Activated CD4-positive, alpha-beta T cell treated with anti-CD3 and anti-CD28 coated beads for 36 hours (primary cell): ENCODE data around the gene CCDC40. TPM values are rescaled to one million over a fixed set of nuclear protein-coding genes. Genes with fewer than 3 reads are reported as not detected.

Source experiments
- ATAC-seq: fragments of 200-7000 bp; cut with Tn5 transposase; one replicate; pipeline ENCODE4 v1.10.0; 2021; ENCODE audit warnings: mild to moderate bottlenecking, moderate library complexity
- CTCF ChIA-PET: fragments of 350-600 bp; sonication (Branson Sonifier 250); formaldehyde crosslinking; loops from one replicate; lab custom pipeline; 2021; ENCODE audit warnings: antibody characterized with exemption; lab: Charles Lee
- POLR2A ChIA-PET: fragments of 350-600 bp; sonication (Branson Sonifier 250); formaldehyde crosslinking; loops from one replicate; lab custom pipeline; 2021; ENCODE audit warnings: antibody characterized with exemption, inconsistent platforms; lab: Charles Lee
- DNase-seq: peaks from one replicate; pipeline ENCODE4 v3.0.0-alpha.2; 2020
- H3K27ac Mint-ChIP-seq: one replicate; pipeline ENCODE4 v1.8.0; 2021; ENCODE audit warnings: mixed read lengths
- H3K27me3 Mint-ChIP-seq: one replicate; pipeline ENCODE4 v1.8.0; 2021; ENCODE audit warnings: mixed read lengths
- H3K36me3 Mint-ChIP-seq: one replicate; pipeline ENCODE4 v1.8.0; 2021; ENCODE audit warnings: low read depth, mixed read lengths
- H3K4me1 Mint-ChIP-seq: one replicate; pipeline ENCODE4 v1.8.0; 2021; ENCODE audit warnings: mixed read lengths
- H3K4me3 Mint-ChIP-seq: one replicate; pipeline ENCODE4 v1.8.0; 2021; ENCODE audit warnings: mild to moderate bottlenecking, moderate library complexity, mixed read lengths
- H3K9me3 Mint-ChIP-seq: one replicate; pipeline ENCODE4 v1.8.0; 2021; ENCODE audit warnings: low read depth, mixed read lengths
- intact Hi-C, 2 experiments: fragments of 100-400 bp; cut with DNase I in 1 of 2; cut with micrococcal nuclease in 1 of 2; formaldehyde crosslinking; loops; one replicate each; pipeline versions ENCODE4 v1.14.2 to v1.15.1; 2022 to 2024; cut with DNase I, micrococcal nuclease
- total RNA-seq, 2 experiments: library from RNA; stranded (reverse); gene quantifications; one replicate each; pipeline ENCODE4 v1.2.3, GENCODE V29; 2021

The CCDC40 gene
- total RNA-seq, 2 experiments from 2014 or later = 0.56 to 0.57 TPM

DNA sequence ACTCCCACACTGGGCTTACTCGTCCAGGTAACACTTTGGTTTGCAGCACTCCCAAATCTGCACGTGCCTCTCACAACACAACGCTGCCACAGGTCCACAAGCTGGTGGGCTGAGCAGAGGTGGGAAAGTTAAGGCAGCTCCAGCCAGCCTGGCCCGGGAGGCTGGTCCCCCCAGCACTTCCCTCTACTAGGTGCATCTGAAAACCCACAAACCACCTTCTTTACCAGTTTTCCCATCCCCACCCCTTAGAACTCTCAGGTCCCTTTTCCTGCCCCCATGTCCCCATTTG, 63.5 kb downstream of the CCDC40 start:
- Mint-ChIP-seq H3K4me1 (peaks cover 26% of the 10 kb centered on the region), H3K36me3 (no peaks in the 10 kb centered on the region), H3K27ac (no peak overlapping the region), H3K27me3 (no peaks in the 10 kb centered on the region), H3K4me3 (peak overlapping the region; percentile 72), H3K9me3 (no peaks in the 10 kb centered on the region)
- ChIA-PET POLR2A (no interaction called here), CTCF (interaction anchor here (1.2 to 2.2 kb wide), 3 partner anchors 8 to 166 kb away, joined by 3 to 6 read pairs (median 4); no protein-coding TSS in a partner anchor)
- intact Hi-C loops = loop anchor here (1.0 to 10.0 kb wide), 7 partner anchors 47 to 445 kb away; partner anchors contain the start of genes CBX8 (in 1 of the 2), CCDC40 (in 1 of the 2), EIF4A3 (in 1 of the 2) and ENDOV (in 1 of the 2)
- ATAC-seq (no peak), DNase-seq (no peak)

DNA sequence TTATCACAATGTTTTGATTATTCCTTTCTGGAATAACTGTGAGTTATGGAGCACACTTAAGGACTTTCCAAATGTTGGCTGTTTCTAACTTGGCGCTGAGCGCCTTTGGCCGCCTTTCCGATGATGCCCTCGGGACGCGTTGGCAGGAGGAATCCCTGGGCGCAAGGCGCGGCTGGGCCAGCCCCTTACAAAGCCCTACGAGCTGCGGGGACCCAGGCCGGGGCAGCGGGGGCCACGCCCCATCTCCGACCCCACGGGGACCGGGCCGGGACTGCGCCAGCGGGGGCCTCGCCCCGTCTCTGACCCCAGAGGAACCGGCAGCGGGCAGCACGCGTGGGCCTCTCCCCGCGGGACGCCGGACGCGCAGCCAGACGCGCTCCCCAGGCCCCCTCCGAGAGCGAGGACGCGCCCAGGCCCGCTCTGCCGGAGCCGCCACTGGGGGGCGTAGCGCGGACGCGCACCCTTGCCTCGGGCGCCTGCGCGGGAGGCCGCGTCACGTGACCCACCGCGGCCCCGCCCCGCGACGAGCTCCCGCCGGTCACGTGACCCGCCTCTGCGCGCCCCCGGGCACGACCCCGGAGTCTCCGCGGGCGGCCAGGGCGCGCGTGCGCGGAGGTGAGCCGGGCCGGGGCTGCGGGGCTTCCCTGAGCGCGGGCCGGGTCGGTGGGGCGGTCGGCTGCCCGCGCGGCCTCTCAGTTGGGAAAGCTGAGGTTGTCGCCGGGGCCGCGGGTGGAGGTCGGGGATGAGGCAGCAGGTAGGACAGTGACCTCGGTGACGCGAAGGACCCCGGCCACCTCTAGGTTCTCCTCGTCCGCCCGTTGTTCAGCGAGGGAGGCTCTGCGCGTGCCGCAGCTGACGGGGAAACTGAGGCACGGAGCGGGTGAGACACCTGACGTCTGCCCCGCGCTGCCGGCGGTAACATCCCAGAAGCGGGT, 64.8 kb downstream of the CCDC40 start, which contains the start of gene GAA:
GAA (plus strand) TSS at position 571 of the 935 bp plus-strand sequence. CDS start 3,006 bp downstream, outside the sequence.
- H3K4me3 Mint-ChIP-seq = peak within 1 kb of the TSS; percentile 84
- intact Hi-C loops = loop anchor here (1.0 to 10.0 kb wide), 14 partner anchors 19 to 890 kb away; partner anchors contain the start of genes EIF4A3 (in 2 of the 2), TBC1D16 (in 2 of the 2), CBX8 (in 1 of the 2) and CCDC40 (in 1 of the 2)
- H3K36me3 Mint-ChIP-seq = no peaks in the 10 kb centered on the region
- no peaks in the 10 kb centered on the region for H3K27me3 Mint-ChIP-seq
- H3K4me1 Mint-ChIP-seq = peaks cover 26% of the 10 kb centered on the region
- ChIA-PET CTCF (interaction anchor here (0.6 to 2.2 kb wide), 30 partner anchors 8 to 837 kb away, joined by 3 to 7 read pairs (median 4); no protein-coding TSS in a partner anchor), POLR2A (interaction anchor here (0.6 to 1.4 kb wide), 3 partner anchors 43 to 85 kb away, joined by 3 to 6 read pairs (median 4); no protein-coding TSS in a partner anchor)
- no peaks in the 10 kb centered on the region for H3K9me3 Mint-ChIP-seq
- ATAC-seq (peak; percentile 89), DNase-seq (peak; percentile 93)
- peak within 1 kb of the TSS; percentile 68 for H3K27ac Mint-ChIP-seq

DNA sequence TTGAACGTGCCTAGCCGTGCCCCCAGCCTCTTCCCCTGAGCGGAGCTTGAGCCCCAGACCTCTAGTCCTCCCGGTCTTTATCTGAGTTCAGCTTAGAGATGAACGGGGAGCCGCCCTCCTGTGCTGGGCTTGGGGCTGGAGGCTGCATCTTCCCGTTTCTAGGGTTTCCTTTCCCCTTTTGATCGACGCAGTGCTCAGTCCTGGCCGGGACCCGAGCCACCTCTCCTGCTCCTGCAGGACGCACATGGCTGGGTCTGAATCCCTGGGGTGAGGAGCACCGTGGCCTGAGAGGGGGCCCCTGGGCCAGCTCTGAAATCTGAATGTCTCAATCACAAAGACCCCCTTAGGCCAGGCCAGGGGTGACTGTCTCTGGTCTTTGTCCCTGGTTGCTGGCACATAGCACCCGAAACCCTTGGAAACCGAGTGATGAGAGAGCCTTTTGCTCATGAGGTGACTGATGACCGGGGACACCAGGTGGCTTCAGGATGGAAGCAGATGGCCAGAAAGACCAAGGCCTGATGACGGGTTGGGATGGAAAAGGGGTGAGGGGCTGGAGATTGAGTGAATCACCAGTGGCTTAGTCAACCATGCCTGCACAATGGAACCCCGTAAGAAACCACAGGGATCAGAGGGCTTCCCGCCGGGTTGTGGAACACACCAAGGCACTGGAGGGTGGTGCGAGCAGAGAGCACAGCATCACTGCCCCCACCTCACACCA, 65.7 kb downstream of the CCDC40 start:
- ChIA-PET CTCF (interaction anchor here (0.6 to 2.2 kb wide), 29 partner anchors 8 to 836 kb away, joined by 3 to 7 read pairs (median 4); no protein-coding TSS in a partner anchor), POLR2A (interaction anchor here (1.0 to 1.4 kb wide), 2 partner anchors 42 to 44 kb away, joined by 4 to 6 read pairs; no protein-coding TSS in a partner anchor)
- H3K27me3 Mint-ChIP-seq = no peaks in the 10 kb centered on the region
- peak overlapping the region; percentile 68 for H3K27ac Mint-ChIP-seq
- ATAC-seq (peak; percentile 17), DNase-seq (no peak)
- H3K4me1 Mint-ChIP-seq = peaks cover 26% of the 10 kb centered on the region
- no peaks in the 10 kb centered on the region for H3K9me3 Mint-ChIP-seq
- intact Hi-C loops = loop anchor here (1.0 to 10.0 kb wide), 14 partner anchors 20 to 889 kb away; partner anchors contain the start of genes EIF4A3 (in 2 of the 2), TBC1D16 (in 2 of the 2), CBX8 (in 1 of the 2) and CCDC40 (in 1 of the 2)
- peak overlapping the region; percentile 84 for H3K4me3 Mint-ChIP-seq
- H3K36me3 Mint-ChIP-seq = no peaks in the 10 kb centered on the region

DNA sequence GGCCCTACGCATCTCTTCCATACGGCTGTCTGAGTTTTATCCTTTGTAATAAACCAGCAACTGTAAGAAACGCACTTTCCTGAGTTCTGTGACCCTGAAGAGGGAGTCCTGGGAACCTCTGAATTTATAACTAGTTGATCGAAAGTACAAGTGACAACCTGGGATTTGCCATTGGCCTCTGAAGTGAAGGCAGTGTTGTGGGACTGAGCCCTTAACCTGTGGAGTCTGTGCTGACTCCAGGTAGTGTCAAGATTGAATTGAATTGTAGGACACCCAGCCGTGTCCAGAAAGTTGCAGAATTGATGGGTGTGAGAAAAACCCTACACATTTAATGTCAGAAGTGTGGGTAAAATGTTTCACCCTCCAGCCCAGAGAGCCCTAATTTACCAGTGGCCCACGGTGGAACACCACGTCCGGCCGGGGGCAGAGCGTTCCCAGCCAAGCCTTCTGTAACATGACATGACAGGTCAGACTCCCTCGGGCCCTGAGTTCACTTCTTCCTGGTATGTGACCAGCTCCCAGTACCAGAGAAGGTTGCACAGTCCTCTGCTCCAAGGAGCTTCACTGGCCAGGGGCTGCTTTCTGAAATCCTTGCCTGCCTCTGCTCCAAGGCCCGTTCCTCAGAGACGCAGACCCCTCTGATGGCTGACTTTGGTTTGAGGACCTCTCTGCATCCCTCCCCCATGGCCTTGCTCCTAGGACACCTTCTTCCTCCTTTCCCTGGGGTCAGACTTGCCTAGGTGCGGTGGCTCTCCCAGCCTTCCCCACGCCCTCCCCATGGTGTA, 66.4 kb downstream of the CCDC40 start:
- H3K27me3 Mint-ChIP-seq = no peaks in the 10 kb centered on the region
- CTCF ChIA-PET = interaction anchor here (1.3 to 1.7 kb wide), 2 partner anchors 41 to 49 kb away, joined by 3 to 7 read pairs; no protein-coding TSS in a partner anchor

DNA sequence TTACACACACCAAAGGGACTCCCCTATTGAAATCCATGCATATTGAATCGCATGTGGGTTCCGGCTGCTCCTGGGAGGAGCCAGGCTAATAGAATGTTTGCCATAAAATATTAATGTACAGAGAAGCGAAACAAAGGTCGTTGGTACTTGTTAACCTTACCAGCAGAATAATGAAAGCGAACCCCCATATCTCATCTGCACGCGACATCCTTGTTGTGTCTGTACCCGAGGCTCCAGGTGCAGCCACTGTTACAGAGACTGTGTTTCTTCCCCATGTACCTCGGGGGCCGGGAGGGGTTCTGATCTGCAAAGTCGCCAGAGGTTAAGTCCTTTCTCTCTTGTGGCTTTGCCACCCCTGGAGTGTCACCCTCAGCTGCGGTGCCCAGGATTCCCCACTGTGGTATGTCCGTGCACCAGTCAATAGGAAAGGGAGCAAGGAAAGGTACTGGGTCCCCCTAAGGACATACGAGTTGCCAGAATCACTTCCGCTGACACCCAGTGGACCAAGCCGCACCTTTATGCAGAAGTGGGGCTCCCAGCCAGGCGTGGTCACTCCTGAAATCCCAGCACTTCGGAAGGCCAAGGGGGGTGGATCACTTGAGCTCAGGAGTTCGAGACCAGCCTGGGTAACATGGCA, 67.1 kb downstream of the CCDC40 start:
- POLR2A ChIA-PET = no interaction called here
- Mint-ChIP-seq H3K4me1 (peaks cover 26% of the 10 kb centered on the region), H3K36me3 (no peaks in the 10 kb centered on the region), H3K27me3 (no peaks in the 10 kb centered on the region), H3K4me3 (peak overlapping the region; percentile 30), H3K9me3 (no peaks in the 10 kb centered on the region), H3K27ac (no peak overlapping the region)
- intact Hi-C loops = loop anchor here (5.0 to 10.0 kb wide), 5 partner anchors 44 to 441 kb away; partner anchors contain the start of genes CBX8 (in 1 of the 2), CCDC40 (in 1 of the 2), EIF4A3 (in 1 of the 2) and RPTOR (in 1 of the 2)
- no peak for DNase-seq
- CTCF ChIA-PET = interaction anchor here (1.1 kb wide), 1 partner anchor 21 kb away, joined by 3 read pairs; no protein-coding TSS in a partner anchor
- no peak for ATAC-seq

More for the DNA sequence above, 66.4 kb downstream of the CCDC40 start:
- no peaks in the 10 kb centered on the region for H3K9me3 Mint-ChIP-seq
- ATAC-seq (no peak), DNase-seq (no peak)
- no peaks in the 10 kb centered on the region for H3K36me3 Mint-ChIP-seq
- H3K27ac Mint-ChIP-seq = peak overlapping the region; percentile 11
- POLR2A ChIA-PET = no interaction called here
- peak overlapping the region; percentile 84 for H3K4me3 Mint-ChIP-seq
- intact Hi-C loops = loop anchor here (5.0 to 10.0 kb wide), 5 partner anchors 44 to 442 kb away; partner anchors contain the start of genes CBX8 (in 1 of the 2), CCDC40 (in 1 of the 2), EIF4A3 (in 1 of the 2) and RPTOR (in 1 of the 2)
- H3K4me1 Mint-ChIP-seq = peaks cover 26% of the 10 kb centered on the region

DNA sequence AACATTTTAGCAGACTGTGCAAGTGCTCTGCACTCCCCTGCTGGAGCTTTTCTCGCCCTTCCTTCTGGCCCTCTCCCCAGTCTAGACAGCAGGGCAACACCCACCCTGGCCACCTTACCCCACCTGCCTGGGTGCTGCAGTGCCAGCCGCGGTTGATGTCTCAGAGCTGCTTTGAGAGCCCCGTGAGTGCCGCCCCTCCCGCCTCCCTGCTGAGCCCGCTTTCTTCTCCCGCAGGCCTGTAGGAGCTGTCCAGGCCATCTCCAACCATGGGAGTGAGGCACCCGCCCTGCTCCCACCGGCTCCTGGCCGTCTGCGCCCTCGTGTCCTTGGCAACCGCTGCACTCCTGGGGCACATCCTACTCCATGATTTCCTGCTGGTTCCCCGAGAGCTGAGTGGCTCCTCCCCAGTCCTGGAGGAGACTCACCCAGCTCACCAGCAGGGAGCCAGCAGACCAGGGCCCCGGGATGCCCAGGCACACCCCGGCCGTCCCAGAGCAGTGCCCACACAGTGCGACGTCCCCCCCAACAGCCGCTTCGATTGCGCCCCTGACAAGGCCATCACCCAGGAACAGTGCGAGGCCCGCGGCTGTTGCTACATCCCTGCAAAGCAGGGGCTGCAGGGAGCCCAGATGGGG, 68.0 kb downstream of the CCDC40 start:
- intact Hi-C loops = loop anchor here (5.0 to 10.0 kb wide), 5 partner anchors 43 to 440 kb away; partner anchors contain the start of genes CBX8 (in 1 of the 2), CCDC40 (in 1 of the 2), EIF4A3 (in 1 of the 2) and RPTOR (in 1 of the 2)
- H3K4me1 Mint-ChIP-seq = peaks cover 25% of the 10 kb centered on the region

DNA sequence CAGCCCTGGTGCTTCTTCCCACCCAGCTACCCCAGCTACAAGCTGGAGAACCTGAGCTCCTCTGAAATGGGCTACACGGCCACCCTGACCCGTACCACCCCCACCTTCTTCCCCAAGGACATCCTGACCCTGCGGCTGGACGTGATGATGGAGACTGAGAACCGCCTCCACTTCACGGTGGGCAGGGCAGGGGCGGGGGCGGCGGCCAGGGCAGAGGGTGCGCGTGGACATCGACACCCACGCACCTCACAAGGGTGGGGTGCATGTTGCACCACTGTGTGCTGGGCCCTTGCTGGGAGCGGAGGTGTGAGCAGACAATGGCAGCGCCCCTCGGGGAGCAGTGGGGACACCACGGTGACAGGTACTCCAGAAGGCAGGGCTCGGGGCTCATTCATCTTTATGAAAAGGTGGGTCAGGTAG, 68.5 kb downstream of the CCDC40 start:
- no peak overlapping the region for H3K4me3 Mint-ChIP-seq
- POLR2A ChIA-PET = no interaction called here
- ATAC-seq (no peak), DNase-seq (no peak)
- H3K4me1 Mint-ChIP-seq = peaks cover 19% of the 10 kb centered on the region
- CTCF ChIA-PET = interaction anchor here (0.6 to 1.1 kb wide), 2 partner anchors 16 to 22 kb away, joined by 3 read pairs; no protein-coding TSS in a partner anchor
- no peaks in the 10 kb centered on the region for H3K36me3 Mint-ChIP-seq
- no peak overlapping the region for H3K27ac Mint-ChIP-seq
- H3K27me3 Mint-ChIP-seq = no peaks in the 10 kb centered on the region
- no peaks in the 10 kb centered on the region for H3K9me3 Mint-ChIP-seq
- intact Hi-C loops = loop anchor here (5.0 to 10.0 kb wide), 5 partner anchors 42 to 440 kb away; partner anchors contain the start of genes CBX8 (in 1 of the 2), CCDC40 (in 1 of the 2), EIF4A3 (in 1 of the 2) and RPTOR (in 1 of the 2)

More for the DNA sequence above, 68.0 kb downstream of the CCDC40 start:
- CTCF ChIA-PET = interaction anchor here (0.6 to 1.1 kb wide), 2 partner anchors 15 to 22 kb away, joined by 3 read pairs; no protein-coding TSS in a partner anchor
- no peaks in the 10 kb centered on the region for H3K27me3 Mint-ChIP-seq
- no peak for ATAC-seq
- H3K4me3 Mint-ChIP-seq = no peak overlapping the region
- DNase-seq = no peak
- H3K36me3 Mint-ChIP-seq = no peaks in the 10 kb centered on the region
- H3K27ac Mint-ChIP-seq = no peak overlapping the region
- no peaks in the 10 kb centered on the region for H3K9me3 Mint-ChIP-seq
- POLR2A ChIA-PET = no interaction called here

DNA sequence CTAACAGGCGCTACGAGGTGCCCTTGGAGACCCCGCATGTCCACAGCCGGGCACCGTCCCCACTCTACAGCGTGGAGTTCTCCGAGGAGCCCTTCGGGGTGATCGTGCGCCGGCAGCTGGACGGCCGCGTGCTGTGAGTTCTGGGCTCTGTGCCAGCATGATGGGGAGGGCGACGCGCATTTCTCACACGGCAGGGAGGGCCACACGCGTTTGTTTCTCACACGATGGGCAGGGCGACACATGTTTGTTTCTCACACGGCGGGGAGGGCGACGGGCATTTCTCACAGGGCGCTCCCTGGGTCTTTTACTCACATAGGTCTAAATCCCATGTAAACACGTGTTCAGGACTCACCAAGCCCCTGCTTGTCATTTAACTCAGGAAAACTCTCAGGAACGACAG, 69.3 kb downstream of the CCDC40 start:
- Mint-ChIP-seq H3K4me1 (peaks cover 11% of the 10 kb centered on the region), H3K4me3 (no peak overlapping the region), H3K27ac (no peak overlapping the region), H3K9me3 (no peaks in the 10 kb centered on the region), H3K36me3 (no peaks in the 10 kb centered on the region), H3K27me3 (no peaks in the 10 kb centered on the region)
- ATAC-seq (no peak), DNase-seq (no peak)
- intact Hi-C loops = loop anchor here in 1 of 2 experiments (10.0 kb wide), 1 partner anchor 439 kb away; the partner anchor contains the start of gene RPTOR
- CTCF ChIA-PET = interaction anchor here (0.7 kb wide), 1 partner anchor 1076 kb away, joined by 3 read pairs; no protein-coding TSS in a partner anchor
- POLR2A ChIA-PET = interaction anchor here (0.6 to 1.0 kb wide), 2 partner anchors 23 to 38 kb away, joined by 3 read pairs; no protein-coding TSS in a partner anchor

DNA sequence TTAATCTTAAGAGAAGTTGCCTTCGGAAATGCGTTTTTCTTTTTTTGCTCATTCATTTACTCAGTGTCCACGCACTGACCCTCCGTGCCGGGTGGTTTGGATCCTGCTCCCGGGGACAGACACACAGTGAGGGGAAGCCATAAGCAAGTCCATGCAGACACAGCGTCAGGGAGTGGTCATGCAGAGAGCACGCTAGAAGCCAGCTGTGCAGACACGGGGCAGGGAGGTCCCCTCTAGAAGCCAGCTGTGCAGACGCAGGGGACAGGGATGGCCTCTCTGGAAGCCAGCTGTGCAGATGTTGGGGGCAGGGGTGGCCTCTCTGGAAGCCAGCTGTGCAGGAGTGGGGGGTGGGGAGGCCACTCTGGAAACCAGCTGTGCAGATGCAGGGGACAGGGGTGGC, 69.7 kb downstream of the CCDC40 start:
- H3K27me3 Mint-ChIP-seq = no peaks in the 10 kb centered on the region

More for the DNA sequence above, 69.7 kb downstream of the CCDC40 start:
- no peak overlapping the region for H3K27ac Mint-ChIP-seq
- ChIA-PET CTCF (interaction anchor here (0.6 to 0.7 kb wide), 2 partner anchors 32 to 1076 kb away, joined by 3 read pairs; no protein-coding TSS in a partner anchor), POLR2A (interaction anchor here (0.6 to 1.0 kb wide), 2 partner anchors 23 to 38 kb away, joined by 3 read pairs; no protein-coding TSS in a partner anchor)
- no peak for ATAC-seq
- H3K36me3 Mint-ChIP-seq = no peaks in the 10 kb centered on the region
- peaks cover 9% of the 10 kb centered on the region for H3K4me1 Mint-ChIP-seq
- H3K4me3 Mint-ChIP-seq = no peak overlapping the region
- no peak for DNase-seq
- no peaks in the 10 kb centered on the region for H3K9me3 Mint-ChIP-seq
- intact Hi-C loops = loop anchor here in 1 of 2 experiments (10.0 kb wide), 1 partner anchor 439 kb away; the partner anchor contains the start of gene RPTOR
